ENCODE results near the gene PRR30. TPM values are rescaled to one million over a fixed set of nuclear protein-coding genes. Genes with fewer than 3 reads are reported as not detected.

PRR30 gene
- total RNA-seq, 4 donors from 2014 or later, result not detected

GRCh38 chr2:27096748-27097297, 42.4 kb downstream of the PRR30 start:
- no peak for TF ChIP-seq CTCF (IDR thresholded peaks at IDR 0.05; ENCODE audit: low read depth)

GRCh38 chr2:27095745-27096651, 43.2 kb downstream of the PRR30 start:
- TF ChIP-seq CTCF (IDR thresholded peaks at IDR 0.05; ENCODE audit: low read depth), result no peak

GRCh38 chr2:27095427-27095744, 43.8 kb downstream of the PRR30 start:
- no peak for TF ChIP-seq CTCF (IDR thresholded peaks at IDR 0.05; ENCODE audit: low read depth)

- no peak for TF ChIP-seq CTCF (IDR thresholded peaks at IDR 0.05; ENCODE audit: low read depth)
Measured at GRCh38 chr2:27094353-27094984, 44.7 kb downstream of the PRR30 start.

GRCh38 chr2:27093430-27094352, 45.5 kb downstream of the PRR30 start:
- TF ChIP-seq CTCF (IDR thresholded peaks at IDR 0.05; ENCODE audit: low read depth), result no peak

- no peak for TF ChIP-seq CTCF (IDR thresholded peaks at IDR 0.05; ENCODE audit: low read depth)
Measured at GRCh38 chr2:27092696-27093429, 46.3 kb downstream of the PRR30 start.
